Stimulated activated memory B cell treated with anti-CD40 and anti-IgM and Interleukin-4, amounts not matched to agents 10 μg/mL and 1 μg/mL and 100 μg/mL, for 72 hours (primary cell): ENCODE measurements around the gene ZNF236.
"Not testable (repeated sequence)": the region's sequence is repeated elsewhere in the genome, so short reads cannot be mapped to it uniquely, and the experiment has no call there.

ENCODE experiments used
- ATAC-seq: fragments of 150-1000 bp; cut with Tn5 transposase; 2 replicates; pipeline ENCODE4 v1.10.0; 2021
- H3K27ac Mint-ChIP-seq: one replicate; pipeline ENCODE4 v1.8.0; 2022; ENCODE audit warnings: mild to moderate bottlenecking, mixed read lengths
- H3K27me3 Mint-ChIP-seq: one replicate; pipeline ENCODE4 v1.8.0; 2022; ENCODE audit warnings: mixed read lengths
- H3K36me3 Mint-ChIP-seq: one replicate; pipeline ENCODE4 v1.8.0; 2022; ENCODE audit warnings: mixed read lengths
- H3K4me1 Mint-ChIP-seq: one replicate; pipeline ENCODE4 v1.8.0; 2022; ENCODE audit warnings: mixed read lengths
- H3K4me3 Mint-ChIP-seq: one replicate; pipeline ENCODE4 v1.8.0; 2022; ENCODE audit warnings: mild to moderate bottlenecking, moderate library complexity, mixed read lengths
- H3K9me3 Mint-ChIP-seq: one replicate; pipeline ENCODE4 v1.8.0; 2022; ENCODE audit warnings: mixed read lengths

ZNF236 gene

DNA sequence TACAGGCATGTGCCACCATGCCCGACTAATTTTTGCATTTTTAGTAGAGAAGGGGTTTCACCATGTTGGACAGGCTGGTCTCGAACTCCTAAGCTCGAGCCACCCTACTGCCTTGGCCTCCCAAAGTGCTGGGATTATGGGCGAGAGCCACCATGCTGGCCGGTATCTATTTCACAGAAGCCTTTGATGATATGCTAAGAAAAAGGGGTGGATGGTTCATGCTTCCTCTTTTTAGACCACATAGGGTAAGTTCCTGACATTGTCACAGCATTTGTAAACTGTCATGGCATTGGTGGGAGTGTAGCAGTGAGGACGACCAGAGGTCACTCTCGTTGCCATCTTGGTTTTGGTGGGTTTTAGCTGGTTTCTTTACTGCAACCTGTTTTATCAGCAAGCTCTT lies 10.8 kb upstream of the ZNF236 start:
- H3K4me3 Mint-ChIP-seq, H3K27me3 Mint-ChIP-seq, H3K27ac Mint-ChIP-seq, H3K9me3 Mint-ChIP-seq: not testable (repeated sequence)
- ATAC-seq = peak; percentile 73
- Mint-ChIP-seq H3K36me3 (peaks cover 47% of the 10 kb centered on the region), H3K4me1 (peaks cover 16% of the 10 kb centered on the region)

DNA sequence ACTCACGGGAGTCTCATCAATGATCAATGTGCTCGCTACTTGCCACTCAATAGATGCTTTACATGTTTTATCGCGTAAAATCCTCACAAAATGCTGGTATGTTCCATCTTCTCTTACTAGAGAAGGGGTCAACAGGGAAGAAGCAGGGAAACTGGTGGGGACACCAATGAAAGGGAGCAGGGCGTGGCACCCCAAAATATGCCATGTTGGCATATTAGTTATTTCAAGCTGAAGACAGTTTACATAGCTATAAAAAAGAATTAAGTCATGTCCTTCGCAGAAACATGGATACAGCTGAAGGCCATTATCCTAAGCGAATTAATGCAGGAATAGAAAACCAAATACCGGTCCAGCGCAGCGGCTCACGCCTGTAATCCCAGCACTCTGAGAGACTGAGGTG lies 8.1 kb upstream of the ZNF236 start:
- Mint-ChIP-seq H3K36me3 (peaks cover 35% of the 10 kb centered on the region), H3K9me3 (no peaks in the 10 kb centered on the region), H3K27me3 (no peaks in the 10 kb centered on the region), H3K4me1 (peaks cover 31% of the 10 kb centered on the region), H3K27ac (no peak overlapping the region), H3K4me3 (no peak overlapping the region)
- no peak for ATAC-seq

DNA sequence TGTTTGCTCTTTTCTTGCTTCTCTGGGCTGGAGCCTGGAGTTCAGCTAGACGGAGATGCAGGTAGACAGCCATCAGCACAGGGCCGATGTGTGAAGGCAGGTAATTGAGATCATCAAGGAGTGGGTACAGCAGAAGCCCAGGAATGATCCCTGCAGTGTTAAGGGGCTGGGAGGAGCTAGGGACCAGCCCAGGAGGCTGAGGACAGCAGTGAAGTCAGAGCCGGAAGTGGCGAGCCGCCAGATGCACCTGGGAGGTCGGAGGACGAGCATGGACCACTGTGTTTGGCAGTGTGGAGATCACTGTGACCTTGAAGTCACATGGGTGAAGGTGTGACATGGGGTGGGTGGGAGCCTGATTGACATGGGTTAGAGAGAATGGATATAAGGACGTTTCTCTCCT lies 6.2 kb upstream of the ZNF236 start:
- H3K9me3 Mint-ChIP-seq = no peaks in the 10 kb centered on the region
- peaks cover 49% of the 10 kb centered on the region for H3K4me1 Mint-ChIP-seq
- no peak for ATAC-seq
- no peak overlapping the region for H3K27ac Mint-ChIP-seq
- no peaks in the 10 kb centered on the region for H3K27me3 Mint-ChIP-seq
- H3K36me3 Mint-ChIP-seq = peaks cover 29% of the 10 kb centered on the region
- no peak overlapping the region for H3K4me3 Mint-ChIP-seq

- Mint-ChIP-seq H3K9me3 (no peaks in the 10 kb centered on the region), H3K27me3 (no peaks in the 10 kb centered on the region), H3K36me3 (peaks cover 29% of the 10 kb centered on the region), H3K4me1 (peaks cover 42% of the 10 kb centered on the region), H3K4me3 (no peak overlapping the region), H3K27ac (peak overlapping the region; percentile 46)
- ATAC-seq = no peak
These were observed 4.3 kb upstream of the ZNF236 start for GRCh38 chr18:76817888-76818611.

- Mint-ChIP-seq H3K4me1 (peaks cover 57% of the 10 kb centered on the region), H3K27ac (no peak overlapping the region), H3K36me3 (peaks cover 21% of the 10 kb centered on the region)
These were observed 2.8 kb upstream of the ZNF236 start for GRCh38 chr18:76819411-76820136.

DNA sequence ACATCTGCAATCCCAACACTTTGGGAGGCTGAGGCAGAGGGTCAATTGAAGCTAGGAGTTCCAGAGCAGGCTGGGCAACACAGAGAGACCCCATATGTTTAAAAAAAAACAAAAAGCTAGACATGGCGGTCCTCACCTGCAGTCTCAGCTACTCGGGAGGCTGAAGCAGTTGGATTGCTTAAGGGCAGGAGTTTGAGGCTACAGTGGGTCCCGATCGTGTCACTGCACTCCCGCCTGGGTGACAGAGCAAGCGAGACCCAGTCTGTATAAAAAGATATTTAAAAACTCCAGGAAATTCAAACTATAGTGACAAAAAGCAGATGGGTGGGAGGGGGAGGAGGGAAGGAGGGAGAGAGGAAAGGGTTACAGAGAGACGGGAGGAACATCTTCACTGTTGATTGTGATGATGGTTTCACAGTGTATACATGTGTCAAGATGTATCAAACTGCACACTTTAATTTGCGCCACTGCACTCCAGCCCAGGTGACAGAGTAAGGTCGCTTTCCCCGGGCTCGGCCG lies 942 bp upstream of the ZNF236 start:
- peak overlapping the region; percentile 95 for H3K4me3 Mint-ChIP-seq
- H3K36me3 Mint-ChIP-seq = peaks cover 5% of the 10 kb centered on the region
- peaks cover 58% of the 10 kb centered on the region for H3K4me1 Mint-ChIP-seq
- no peaks in the 10 kb centered on the region for H3K9me3 Mint-ChIP-seq
- H3K27ac Mint-ChIP-seq = peak overlapping the region; percentile 92
- ATAC-seq = no peak
- H3K27me3 Mint-ChIP-seq = no peaks in the 10 kb centered on the region

More at GRCh38 chr18:76819411-76820136, 2.8 kb upstream of the ZNF236 start:
- Mint-ChIP-seq H3K4me3 (peak overlapping the region; percentile 95), H3K9me3 (no peaks in the 10 kb centered on the region), H3K27me3 (no peaks in the 10 kb centered on the region)
- no peak for ATAC-seq

- peaks cover 5% of the 10 kb centered on the region for H3K36me3 Mint-ChIP-seq
- H3K9me3 Mint-ChIP-seq = no peaks in the 10 kb centered on the region
- no peaks in the 10 kb centered on the region for H3K27me3 Mint-ChIP-seq
- H3K27ac Mint-ChIP-seq = peak overlapping the region; percentile 92
- ATAC-seq = peak; percentile 75
- peaks cover 58% of the 10 kb centered on the region for H3K4me1 Mint-ChIP-seq
- H3K4me3 Mint-ChIP-seq = peak overlapping the region; percentile 95
These were observed 367 bp upstream of the ZNF236 start for GRCh38 chr18:76821875-76822505.

GRCh38 chr18:76823161-76823538 lies 793 bp downstream of the ZNF236 start:
- H3K4me3 Mint-ChIP-seq = peak overlapping the region; percentile 79
- H3K4me1 Mint-ChIP-seq = peaks cover 63% of the 10 kb centered on the region
- H3K36me3 Mint-ChIP-seq = peaks cover 5% of the 10 kb centered on the region
- H3K27me3 Mint-ChIP-seq = no peaks in the 10 kb centered on the region
- peak overlapping the region; percentile 92 for H3K27ac Mint-ChIP-seq
- no peaks in the 10 kb centered on the region for H3K9me3 Mint-ChIP-seq
- no peak for ATAC-seq

GRCh38 chr18:76823587-76824011 lies 1.2 kb downstream of the ZNF236 start:
- H3K27me3 Mint-ChIP-seq = no peaks in the 10 kb centered on the region
- ATAC-seq = no peak
- H3K4me3 Mint-ChIP-seq = peak overlapping the region; percentile 79
- H3K27ac Mint-ChIP-seq = peak overlapping the region; percentile 92
- H3K36me3 Mint-ChIP-seq = peaks cover 5% of the 10 kb centered on the region
- peaks cover 58% of the 10 kb centered on the region for H3K4me1 Mint-ChIP-seq
- no peaks in the 10 kb centered on the region for H3K9me3 Mint-ChIP-seq

DNA sequence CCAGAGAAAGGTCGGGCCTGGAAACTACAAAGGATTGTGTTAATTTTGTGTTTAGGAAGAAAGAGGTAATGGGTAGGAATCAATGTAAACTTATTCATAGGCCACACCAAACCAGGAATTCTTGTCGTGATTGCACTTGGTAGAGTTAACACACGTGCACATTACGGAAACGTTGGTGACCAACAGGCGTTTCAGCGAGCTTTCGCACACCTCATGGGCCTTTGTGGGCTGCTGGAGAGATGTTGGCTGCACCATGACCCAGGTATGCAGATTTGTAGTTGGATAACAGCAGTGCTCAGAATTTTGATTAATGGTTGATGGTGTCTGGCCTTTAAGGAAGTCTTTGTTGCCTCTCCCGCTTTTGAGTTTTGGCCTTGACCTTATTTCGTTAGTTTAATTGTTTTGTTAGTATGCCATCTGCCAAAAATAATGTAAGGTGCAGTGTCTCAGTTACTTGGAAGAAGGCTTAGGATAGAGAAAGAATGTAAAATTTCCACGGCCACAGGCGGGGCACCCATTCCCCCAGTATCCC lies 1.9 kb downstream of the ZNF236 start:
- H3K4me3 Mint-ChIP-seq = peak overlapping the region; percentile 79
- no peaks in the 10 kb centered on the region for H3K27me3 Mint-ChIP-seq
- H3K27ac Mint-ChIP-seq = peak overlapping the region; percentile 92
- peaks cover 5% of the 10 kb centered on the region for H3K36me3 Mint-ChIP-seq
- no peaks in the 10 kb centered on the region for H3K9me3 Mint-ChIP-seq
- peaks cover 52% of the 10 kb centered on the region for H3K4me1 Mint-ChIP-seq
- ATAC-seq = no peak

- no peaks in the 10 kb centered on the region for H3K9me3 Mint-ChIP-seq
- peak overlapping the region; percentile 79 for H3K4me3 Mint-ChIP-seq
- peaks cover 5% of the 10 kb centered on the region for H3K36me3 Mint-ChIP-seq
- H3K27me3 Mint-ChIP-seq = no peaks in the 10 kb centered on the region
- H3K27ac Mint-ChIP-seq = peak overlapping the region; percentile 92
- H3K4me1 Mint-ChIP-seq = peaks cover 48% of the 10 kb centered on the region
- no peak for ATAC-seq
These were observed 2.4 kb downstream of the ZNF236 start for GRCh38 chr18:76824754-76825153.

- Mint-ChIP-seq H3K36me3 (peaks cover 18% of the 10 kb centered on the region), H3K27ac (peak overlapping the region; percentile 64), H3K4me1 (peaks cover 41% of the 10 kb centered on the region), H3K27me3 (no peaks in the 10 kb centered on the region), H3K4me3 (no peak overlapping the region), H3K9me3 (peaks cover 4% of the 10 kb centered on the region)
- no peak for ATAC-seq
These were observed 5.1 kb downstream of the ZNF236 start for GRCh38 chr18:76827205-76828200.

- Mint-ChIP-seq H3K27me3 (no peaks in the 10 kb centered on the region), H3K36me3 (peaks cover 29% of the 10 kb centered on the region), H3K4me1 (peaks cover 40% of the 10 kb centered on the region), H3K4me3 (no peak overlapping the region), H3K27ac (no peak overlapping the region), H3K9me3 (peaks cover 4% of the 10 kb centered on the region)
- no peak for ATAC-seq
These were observed 12.0 kb downstream of the ZNF236 start for GRCh38 chr18:76834379-76834778.

- H3K27me3 Mint-ChIP-seq = no peaks in the 10 kb centered on the region
- no peak for ATAC-seq
- H3K4me3 Mint-ChIP-seq = no peak overlapping the region
These were observed 13.0 kb downstream of the ZNF236 start for GRCh38 chr18:76835380-76835779.

More at GRCh38 chr18:76835380-76835779, 13.0 kb downstream of the ZNF236 start:
- Mint-ChIP-seq H3K4me1 (peaks cover 48% of the 10 kb centered on the region), H3K9me3 (peaks cover 4% of the 10 kb centered on the region), H3K36me3 (peaks cover 25% of the 10 kb centered on the region), H3K27ac (no peak overlapping the region)
